ENCODE data around the gene UBALD1.

DNA sequence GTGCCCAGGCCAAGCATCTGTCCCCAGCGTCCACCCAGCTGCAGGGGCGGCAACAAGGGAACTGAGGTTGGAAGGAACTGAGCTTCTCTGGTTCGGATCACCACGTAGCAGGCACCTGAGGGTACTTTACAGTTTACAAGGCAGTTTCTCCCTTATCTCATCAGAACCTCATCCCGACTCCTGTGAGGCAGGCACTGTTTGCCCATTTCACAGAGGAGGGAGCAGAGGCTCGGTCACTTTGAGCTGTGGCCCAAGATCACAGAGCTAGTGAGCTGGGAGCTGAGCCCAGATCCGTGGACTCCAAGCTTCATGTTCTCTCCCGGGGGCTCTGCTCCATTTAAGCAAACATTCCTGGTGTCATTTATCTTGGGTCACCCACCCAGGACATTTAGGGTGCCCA, 15.1 kb downstream of the UBALD1 start:
- TF ChIP-seq, protein P1, sequence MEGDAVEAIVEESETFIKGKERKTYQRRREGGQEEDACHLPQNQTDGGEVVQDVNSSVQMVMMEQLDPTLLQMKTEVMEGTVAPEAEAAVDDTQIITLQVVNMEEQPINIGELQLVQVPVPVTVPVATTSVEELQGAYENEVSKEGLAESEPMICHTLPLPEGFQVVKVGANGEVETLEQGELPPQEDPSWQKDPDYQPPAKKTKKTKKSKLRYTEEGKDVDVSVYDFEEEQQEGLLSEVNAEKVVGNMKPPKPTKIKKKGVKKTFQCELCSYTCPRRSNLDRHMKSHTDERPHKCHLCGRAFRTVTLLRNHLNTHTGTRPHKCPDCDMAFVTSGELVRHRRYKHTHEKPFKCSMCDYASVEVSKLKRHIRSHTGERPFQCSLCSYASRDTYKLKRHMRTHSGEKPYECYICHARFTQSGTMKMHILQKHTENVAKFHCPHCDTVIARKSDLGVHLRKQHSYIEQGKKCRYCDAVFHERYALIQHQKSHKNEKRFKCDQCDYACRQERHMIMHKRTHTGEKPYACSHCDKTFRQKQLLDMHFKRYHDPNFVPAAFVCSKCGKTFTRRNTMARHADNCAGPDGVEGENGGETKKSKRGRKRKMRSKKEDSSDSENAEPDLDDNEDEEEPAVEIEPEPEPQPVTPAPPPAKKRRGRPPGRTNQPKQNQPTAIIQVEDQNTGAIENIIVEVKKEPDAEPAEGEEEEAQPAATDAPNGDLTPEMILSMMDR (IDR thresholded peaks at IDR 0.05; ENCODE audit: poor library complexity): no peak
- no peak for TF ChIP-seq EZH2phosphoT487 (IDR thresholded peaks at IDR 0.05; ENCODE audit: low read depth, severe bottlenecking, unreplicated experiment)

All from hepatocyte (in vitro differentiated cells).